GM18498 (cell line): ENCODE results near the gene ARID1B.

Source experiments
- ATAC-seq: cut with Tn5 transposase; IDR thresholded peaks from one replicate; pipeline ENCODE4 v1.9.1; 2021; ENCODE audit warnings: mild to moderate bottlenecking, moderate library complexity; ENCODE audit not compliant: unreplicated experiment

The ARID1B gene

GRCh38 chr6:156850353-156850752, 73.2 kb downstream of the ARID1B start:
- no peak for ATAC-seq

- peak; percentile 30 for ATAC-seq
These were observed 74.3 kb downstream of the ARID1B start for GRCh38 chr6:156851454-156851921.

- ATAC-seq, result peak; percentile 56
These were observed 75.1 kb downstream of the ARID1B start for GRCh38 chr6:156852147-156852857.

GRCh38 chr6:156852858-156853216, 75.7 kb downstream of the ARID1B start:
- ATAC-seq, result no peak

- ATAC-seq, result no peak
These were observed 76.6 kb downstream of the ARID1B start for GRCh38 chr6:156853733-156854132.

GRCh38 chr6:156854466-156855161, 77.4 kb downstream of the ARID1B start:
- ATAC-seq, result no peak

GRCh38 chr6:156857573-156857972, 80.4 kb downstream of the ARID1B start:
- ATAC-seq, result peak; percentile 45

- ATAC-seq, result no peak
These were observed 82.5 kb downstream of the ARID1B start for GRCh38 chr6:156859686-156860085.

GRCh38 chr6:156862711-156863110, 85.5 kb downstream of the ARID1B start:
- ATAC-seq, result no peak

- ATAC-seq, result no peak
These were observed 86.3 kb downstream of the ARID1B start for GRCh38 chr6:156863504-156863903.

- ATAC-seq, result no peak
These were observed 87.4 kb downstream of the ARID1B start for GRCh38 chr6:156864557-156864956.

GRCh38 chr6:156865019-156865629, 87.9 kb downstream of the ARID1B start:
- no peak for ATAC-seq

GRCh38 chr6:156866220-156867015, 89.2 kb downstream of the ARID1B start:
- ATAC-seq, result peak; percentile 50

- ATAC-seq, result no peak
These were observed 89.9 kb downstream of the ARID1B start for GRCh38 chr6:156867121-156867520.

GRCh38 chr6:156868385-156868784, 91.2 kb downstream of the ARID1B start:
- ATAC-seq, result no peak

GRCh38 chr6:156869980-156870398, 92.8 kb downstream of the ARID1B start:
- ATAC-seq, result no peak

- ATAC-seq, result no peak
These were observed 93.9 kb downstream of the ARID1B start for GRCh38 chr6:156870924-156871539.

GRCh38 chr6:156872903-156873302, 95.7 kb downstream of the ARID1B start:
- no peak for ATAC-seq

- no peak for ATAC-seq
These were observed 96.6 kb downstream of the ARID1B start for GRCh38 chr6:156873654-156874380.

- no peak for ATAC-seq
These were observed 97.9 kb downstream of the ARID1B start for GRCh38 chr6:156875062-156875461.
